ENCODE data around the gene IGF2R.
"Not testable (repeated sequence)": the region's sequence is repeated elsewhere in the genome, so short reads cannot be mapped to it uniquely, and the experiment has no call there.

IGF2R gene

DNA sequence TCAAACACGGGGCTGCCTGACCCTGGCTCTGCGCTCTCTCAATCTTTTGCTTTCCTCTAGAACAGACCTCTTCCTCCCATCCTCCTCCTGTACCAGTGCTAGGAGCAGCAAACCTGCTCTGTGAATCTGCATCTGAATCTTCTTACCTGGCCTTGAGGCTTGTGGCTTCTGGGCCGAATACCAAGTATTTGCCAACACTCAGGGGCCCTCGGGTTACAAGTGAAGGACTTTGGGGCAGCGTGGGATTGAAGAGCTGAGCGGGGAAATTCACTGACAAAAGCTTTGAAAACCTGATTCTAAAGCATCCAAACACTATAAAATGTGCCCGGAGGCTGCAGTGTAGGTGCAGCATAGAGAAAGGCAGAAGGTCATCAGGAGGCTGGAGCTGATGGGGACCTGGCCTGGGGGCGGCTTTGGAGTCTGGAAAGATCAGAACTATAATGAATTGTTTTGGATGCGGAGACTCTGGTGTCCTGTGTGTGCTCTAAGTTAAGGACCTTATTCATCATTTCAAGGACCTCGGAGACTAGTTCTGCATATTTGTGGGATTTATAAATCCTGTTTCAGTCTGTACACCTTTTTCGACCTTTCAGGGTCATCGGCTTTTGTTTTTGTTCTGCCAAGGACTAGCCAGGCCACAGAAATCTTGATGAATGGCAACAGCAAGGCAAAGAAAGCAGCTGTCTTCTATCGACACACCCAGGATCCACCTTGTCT, 16.4 kb upstream of the IGF2R start:
- in situ Hi-C loops (cut with MboI; ENCODE audit: low sequenced_read_pairs), result no loop called here

DNA sequence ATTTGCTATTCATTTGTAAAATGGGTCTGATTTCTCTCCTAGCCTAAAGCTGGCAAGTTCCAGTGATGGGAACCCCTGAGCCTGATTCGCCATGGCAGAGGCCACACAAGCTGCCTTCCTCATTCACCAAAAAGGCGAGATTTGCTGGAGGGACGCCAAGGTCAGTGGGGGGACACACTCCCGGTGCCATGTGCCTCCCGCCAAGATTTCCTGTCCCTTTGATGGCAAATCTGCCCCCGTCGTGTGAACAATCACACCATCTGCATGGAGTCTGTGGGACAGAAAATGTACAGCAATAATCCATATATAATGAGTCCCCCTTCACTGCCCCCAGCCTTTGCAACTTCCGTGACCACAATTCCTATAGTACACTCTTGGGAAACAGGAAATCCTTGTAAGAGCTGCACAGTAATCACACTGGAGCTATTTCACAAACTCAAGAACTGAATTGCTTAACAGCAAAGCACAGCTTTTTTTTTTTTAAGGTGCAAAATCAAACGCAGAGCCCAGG, 15.7 kb upstream of the IGF2R start:
- in situ Hi-C loops (cut with MboI; ENCODE audit: low sequenced_read_pairs), result no loop called here

DNA sequence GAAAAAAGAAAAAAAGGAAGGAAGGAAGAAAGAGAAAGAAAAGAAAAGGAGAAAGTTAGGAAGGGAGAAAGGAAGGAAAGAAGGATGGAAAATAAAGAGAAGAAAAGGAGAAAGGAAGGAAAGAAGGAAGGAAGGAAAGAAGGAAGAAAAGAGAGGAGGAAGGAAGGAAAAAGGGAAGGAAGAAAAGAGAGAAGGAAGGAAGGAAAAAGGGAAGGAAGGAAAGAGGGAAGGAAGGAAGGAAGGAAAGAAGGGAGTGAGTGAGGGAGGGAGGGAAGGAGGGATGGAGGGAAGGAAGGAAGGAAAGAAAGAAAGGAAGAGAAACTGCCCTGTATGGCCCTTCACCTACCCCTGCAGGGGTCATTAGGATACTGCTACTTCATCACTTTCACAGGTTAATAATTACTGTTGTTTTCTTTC, 12.9 kb upstream of the IGF2R start:
- in situ Hi-C loops (cut with MboI; ENCODE audit: low sequenced_read_pairs), result no loop called here

DNA sequence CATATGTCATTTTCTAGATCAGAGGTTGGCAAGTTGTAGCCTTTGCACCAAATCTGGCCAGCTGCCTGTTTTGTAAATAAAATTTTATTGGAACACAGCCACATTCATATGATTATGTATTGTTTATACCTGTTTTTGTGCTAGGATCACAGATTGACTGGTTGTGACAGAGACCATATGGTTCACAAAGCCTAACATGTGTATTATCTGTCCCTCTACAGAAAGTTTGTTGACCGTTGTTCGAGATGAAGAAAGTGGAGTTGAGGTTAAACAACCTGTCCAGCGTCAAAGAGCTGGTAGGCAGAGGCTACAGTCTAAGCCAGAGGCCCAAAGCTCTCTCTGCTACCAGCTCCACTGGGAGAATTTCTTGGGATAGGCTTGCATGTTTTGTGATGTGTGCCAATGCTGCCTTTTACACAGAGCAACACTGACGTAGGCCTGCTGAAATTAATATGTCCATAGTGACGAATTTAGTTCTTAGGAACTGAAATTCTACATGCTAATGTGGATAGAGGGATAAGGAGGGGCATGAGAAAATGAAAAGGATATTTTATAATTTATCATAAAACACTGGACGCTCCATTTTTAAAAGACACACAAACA, 11.7 kb upstream of the IGF2R start:
- in situ Hi-C loops (cut with MboI; ENCODE audit: low sequenced_read_pairs), result no loop called here

DNA sequence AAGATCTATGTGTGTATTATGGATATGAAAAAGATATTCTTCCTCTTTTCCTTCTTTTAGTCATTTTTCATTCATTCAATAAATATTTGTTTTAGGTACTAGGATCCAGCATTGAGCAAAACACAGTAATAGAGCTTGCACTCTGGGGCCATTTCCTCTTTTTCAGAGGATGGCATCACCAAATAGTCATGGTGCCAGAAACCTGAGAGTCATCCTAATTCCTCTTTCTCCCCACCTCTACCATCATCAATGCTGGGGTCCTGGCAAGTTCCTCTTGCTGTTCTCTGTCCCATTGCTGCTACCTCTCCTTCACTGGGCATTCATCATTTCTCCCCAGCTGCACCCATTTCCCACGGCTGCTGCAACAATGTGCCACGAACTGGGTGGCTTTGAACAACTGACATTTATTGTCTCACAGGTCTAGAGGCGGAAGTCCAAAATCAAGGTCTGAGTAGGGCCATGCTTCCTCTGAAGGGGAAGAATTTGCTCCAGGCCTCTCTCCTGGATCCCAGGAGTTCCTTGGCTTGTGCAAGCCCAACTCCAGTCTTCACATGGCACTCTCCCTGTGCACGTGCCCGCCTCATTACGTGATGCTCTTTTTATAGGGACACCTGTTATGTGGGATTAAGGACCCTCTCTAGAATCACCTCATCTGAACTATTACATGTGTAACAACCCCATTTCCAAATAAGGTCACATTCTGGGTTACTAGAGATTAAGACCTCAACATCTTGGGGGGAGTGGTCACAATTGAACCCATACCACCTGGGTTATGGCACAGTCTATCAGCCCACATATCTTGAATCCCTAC, 9.5 kb upstream of the IGF2R start:
- in situ Hi-C loops (cut with MboI; ENCODE audit: low sequenced_read_pairs), result no loop called here

DNA sequence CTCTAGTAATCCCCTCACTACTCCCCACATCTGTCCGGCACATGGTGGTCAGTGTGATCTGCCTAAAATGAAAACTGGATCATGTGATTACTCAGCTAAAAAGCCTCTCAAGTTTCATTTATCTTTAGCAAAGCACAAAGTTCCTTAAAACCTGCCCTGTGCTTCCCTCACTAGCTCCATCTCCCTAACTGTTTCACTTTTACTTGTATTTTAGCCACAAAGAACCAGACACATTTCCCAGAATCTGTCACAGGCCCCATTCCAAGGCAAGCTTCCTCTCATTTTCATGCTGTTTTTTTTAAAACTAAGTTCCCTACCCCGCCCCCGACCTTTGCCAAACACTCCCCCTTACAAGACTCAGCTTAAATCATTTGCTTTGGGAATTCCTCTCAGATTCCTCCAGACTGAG, 8.9 kb upstream of the IGF2R start:
- in situ Hi-C loops (cut with MboI; ENCODE audit: low sequenced_read_pairs), result no loop called here

DNA sequence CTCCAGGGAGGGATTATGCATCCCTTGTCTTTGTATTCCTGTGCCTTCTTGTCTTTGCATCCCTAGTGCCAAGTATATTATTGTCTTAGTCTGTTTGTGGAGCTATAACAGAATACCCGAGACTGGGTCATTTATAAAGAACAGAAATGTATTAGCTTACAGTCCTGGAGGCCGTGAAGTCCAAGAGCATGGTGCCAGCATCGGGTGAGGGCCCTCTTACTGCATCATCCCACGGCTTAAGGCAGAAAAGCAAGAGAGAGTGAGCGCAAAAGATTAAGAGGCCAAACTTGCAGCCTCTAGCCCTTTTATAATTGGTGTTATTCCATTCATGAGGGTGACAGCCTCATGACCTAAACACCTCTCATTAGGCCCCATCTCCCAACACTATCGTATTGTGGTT, 8.4 kb upstream of the IGF2R start:
- in situ Hi-C loops (cut with MboI; ENCODE audit: low sequenced_read_pairs), result no loop called here

DNA sequence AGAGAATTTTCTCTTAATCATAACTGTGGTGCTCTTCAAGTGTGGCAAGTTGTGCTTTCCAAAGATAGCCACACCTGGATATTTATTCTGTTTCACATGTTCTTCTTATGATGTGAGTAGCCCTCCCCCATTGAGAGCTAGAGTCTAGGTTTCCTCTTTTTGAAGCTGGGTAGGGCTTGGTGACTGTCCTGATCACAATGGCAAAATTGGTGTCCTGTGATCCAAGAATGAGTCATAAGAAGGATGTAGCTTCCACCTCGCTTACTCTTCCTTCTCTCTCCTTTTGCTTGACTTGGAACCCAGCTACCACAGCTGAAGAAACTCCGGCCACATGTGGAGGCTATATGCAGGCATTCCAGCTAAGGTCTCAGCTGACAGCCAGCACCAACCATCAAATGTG, 7.4 kb upstream of the IGF2R start:
- in situ Hi-C loops (cut with MboI; ENCODE audit: low sequenced_read_pairs), result no loop called here

DNA sequence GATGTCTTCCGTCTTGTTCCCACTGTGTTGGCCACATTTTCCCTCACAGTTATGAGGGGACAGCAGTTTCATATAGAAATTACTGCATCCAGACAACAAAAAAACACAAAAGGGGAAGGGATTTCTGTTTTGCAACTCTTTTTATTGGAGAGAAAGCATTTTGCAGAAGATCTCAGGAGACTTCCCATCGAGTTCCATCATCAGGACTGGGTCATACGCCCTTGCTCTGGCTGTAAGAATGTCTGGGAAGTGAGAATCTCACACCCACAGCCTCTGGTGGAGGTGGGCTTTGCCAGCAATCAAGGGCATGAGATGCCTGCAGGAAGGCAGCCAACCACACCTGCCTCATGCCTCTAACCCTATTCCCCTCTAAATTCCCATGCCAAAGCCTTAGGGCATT, 5.8 kb upstream of the IGF2R start:
- in situ Hi-C loops (cut with MboI; ENCODE audit: low sequenced_read_pairs), result no loop called here

DNA sequence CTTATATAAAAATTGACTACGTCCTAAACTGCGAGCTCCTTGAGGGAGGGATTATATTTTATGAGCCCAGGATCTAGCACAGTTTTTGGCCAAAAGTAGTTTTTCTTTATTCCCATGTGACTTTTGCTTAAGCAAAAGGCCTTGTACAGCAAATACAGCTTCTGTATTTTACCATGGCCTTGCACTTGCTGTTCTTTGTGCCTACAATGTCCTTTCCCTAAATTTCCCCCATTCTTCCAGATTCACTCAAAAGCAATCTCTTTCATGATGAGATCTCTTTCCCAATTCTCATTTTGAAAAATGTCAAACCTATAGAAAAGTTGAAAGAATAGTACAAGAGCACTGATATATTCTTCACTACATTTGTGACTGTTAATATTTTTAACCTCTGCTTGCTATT, 4.8 kb upstream of the IGF2R start:
- in situ Hi-C loops (cut with MboI; ENCODE audit: low sequenced_read_pairs), result no loop called here

DNA sequence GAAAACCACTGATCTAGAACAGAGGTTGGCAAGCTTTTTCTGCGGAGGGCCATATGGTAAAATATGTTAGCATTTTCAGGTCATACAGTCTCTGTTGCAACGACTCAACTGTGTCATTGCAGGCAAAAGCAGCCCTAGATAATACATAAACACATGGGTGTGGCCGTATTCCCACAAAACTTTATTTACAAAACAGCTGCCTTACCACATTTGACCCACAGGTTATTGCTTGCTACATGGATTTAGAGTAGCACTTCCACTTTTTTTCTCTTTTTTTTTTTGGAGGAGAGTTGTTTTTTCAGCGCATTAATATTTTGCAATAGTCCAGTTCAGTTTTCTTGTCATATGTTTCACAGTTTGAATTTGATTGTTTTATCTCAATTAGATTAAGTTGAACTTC, 2.5 kb upstream of the IGF2R start:
- in situ Hi-C loops (cut with MboI; ENCODE audit: low sequenced_read_pairs), result no loop called here

DNA sequence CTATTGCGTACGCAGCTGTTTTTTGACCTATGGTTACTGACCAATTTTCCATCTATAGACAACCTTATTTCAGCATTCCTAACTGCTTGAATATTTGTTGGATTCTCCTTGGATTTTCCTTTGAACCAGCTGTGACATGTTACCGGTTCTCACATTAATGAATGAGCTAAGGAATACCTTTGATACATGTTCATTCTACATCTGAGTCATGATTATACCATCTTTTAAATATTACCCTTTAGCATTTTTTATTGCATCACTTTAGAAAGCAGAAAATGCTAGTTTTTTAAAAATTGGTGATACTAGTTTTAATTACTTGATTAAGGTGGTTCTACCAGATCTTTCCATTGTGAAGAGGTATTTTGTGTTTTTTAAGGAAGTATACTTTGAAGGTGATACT, 1.9 kb upstream of the IGF2R start:
- in situ Hi-C loops (cut with MboI; ENCODE audit: low sequenced_read_pairs), result no loop called here

DNA sequence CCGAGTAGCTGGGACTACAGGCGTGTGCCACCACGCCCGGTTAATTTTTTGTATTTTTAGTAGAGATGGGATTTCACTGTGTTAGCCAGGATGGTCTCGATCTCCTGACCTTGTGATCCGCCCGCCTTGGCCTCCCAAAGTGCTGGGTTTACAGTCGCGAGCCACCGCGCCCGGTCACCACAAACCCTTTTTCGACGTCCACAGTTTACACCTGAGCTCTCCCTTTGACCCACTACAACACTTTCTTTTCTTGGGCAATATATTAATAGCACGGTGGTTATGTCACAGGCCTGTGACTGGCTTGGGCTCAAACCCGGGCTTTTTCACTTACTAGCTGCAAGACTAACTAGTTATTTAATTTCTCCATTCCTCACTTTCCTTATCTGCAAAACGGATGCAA, 1.3 kb upstream of the IGF2R start:
- in situ Hi-C loops (cut with MboI; ENCODE audit: low sequenced_read_pairs), result not testable (repeated sequence)

DNA sequence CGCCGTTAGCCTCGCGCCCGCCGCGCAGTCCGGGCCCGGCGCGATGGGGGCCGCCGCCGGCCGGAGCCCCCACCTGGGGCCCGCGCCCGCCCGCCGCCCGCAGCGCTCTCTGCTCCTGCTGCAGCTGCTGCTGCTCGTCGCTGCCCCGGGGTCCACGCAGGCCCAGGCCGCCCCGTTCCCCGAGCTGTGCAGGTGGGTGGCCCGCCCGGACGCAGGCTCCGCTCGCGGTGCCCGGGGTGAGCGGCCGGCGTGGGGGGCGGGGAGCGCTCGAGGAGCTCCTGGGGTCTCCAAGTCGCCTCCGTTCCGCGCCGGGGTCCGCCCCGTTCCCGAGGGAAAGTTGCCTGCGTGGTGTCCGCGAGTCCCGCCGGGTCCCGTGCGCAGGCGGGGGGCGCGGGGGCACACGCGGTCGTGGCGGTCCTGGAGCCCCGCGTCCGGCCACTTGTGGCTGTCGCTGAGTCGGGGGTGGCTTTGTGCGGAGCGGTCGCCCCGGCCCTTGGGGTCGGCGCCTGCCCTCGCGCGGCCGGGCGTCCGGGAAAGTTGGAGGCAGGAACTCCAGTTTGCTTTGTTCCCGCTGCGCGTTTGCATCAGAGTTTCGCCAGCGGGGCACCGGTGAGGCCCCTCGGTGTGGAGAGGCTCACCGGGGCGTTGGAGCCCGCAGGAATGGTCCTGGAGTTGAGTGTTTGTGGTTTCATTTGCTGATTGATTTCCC, 476 bp downstream of the IGF2R start:
- in situ Hi-C loops (cut with MboI; ENCODE audit: low sequenced_read_pairs), result no loop called here

DNA sequence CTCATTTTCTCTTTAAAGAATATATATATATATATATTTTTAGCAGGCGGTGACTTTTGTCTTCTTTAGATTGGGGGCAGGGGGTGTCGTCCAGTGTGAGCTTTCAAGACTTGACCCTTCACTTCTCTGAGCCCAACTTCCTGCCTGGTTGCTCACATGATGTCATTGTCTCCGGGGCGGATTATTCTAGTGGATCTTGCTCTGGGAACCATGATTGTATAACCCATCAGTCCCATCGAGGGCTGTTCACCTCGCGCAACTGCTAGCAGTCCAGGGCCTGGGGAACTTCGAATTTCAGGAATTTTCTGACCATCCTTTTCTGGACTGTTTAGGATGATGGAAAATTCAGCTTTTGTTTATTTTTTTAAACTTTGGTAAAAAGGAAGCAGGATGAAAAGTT, 1.0 kb downstream of the IGF2R start:
- in situ Hi-C loops (cut with MboI; ENCODE audit: low sequenced_read_pairs), result no loop called here

DNA sequence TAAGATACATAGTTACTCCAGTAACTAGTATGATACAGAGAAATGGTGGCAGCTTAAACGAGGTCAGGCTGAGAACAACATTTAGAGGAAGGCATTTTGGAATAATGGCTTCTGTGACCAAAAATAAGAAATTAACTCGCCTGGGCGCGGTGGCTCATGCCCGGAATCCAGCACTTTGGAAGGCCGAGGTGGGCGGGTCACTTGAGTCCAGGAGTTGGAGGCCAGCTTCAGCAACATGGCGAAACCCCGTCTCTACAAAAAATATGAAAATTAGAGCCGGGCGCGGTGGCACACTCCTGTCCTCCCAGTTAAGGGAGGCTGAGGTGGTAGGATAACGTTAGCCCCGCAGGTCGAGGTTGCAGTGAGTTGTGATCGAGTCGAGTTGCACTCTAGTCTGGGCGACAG, 1.8 kb downstream of the IGF2R start:
- in situ Hi-C loops (cut with MboI; ENCODE audit: low sequenced_read_pairs), result no loop called here

DNA sequence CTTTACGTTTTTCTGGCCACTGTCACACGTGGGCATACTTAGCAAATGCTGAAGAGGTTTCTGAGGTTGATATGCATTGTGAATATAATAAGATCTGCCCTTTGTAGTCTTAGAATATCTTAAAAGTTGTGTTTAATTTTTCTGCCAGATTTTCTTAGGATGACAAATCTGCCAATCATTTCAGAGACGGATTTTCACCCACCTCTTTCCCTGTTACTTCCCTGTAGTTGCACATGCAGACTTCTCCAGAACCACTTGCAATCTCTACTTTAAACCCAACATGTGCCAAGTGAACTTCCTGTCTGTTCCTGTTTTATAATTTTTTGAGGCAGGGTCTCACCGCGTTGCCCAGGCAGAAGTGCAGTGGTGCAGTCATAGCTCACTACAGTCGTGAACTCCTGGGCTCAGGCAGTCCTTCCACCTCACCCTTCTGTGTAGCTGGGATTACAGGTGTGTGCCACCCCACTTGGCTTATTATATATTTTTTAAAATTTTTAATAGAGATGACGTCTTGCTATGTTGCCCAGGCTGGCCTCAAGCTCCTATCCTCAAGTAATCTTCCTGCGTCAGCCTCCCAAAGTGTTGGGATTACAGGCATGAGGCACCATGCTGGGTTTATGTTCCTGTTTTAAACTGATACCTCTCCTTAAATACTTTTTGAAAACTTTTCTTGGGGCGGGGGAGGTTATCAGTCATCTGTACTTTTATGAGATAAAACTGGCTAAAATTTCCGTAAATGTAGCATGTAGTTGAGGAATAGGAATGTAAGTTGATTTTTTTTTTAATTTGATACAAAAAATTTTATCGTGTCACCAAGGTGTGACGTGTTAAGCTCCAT, 2.7 kb downstream of the IGF2R start:
- in situ Hi-C loops (cut with MboI; ENCODE audit: low sequenced_read_pairs), result no loop called here

DNA sequence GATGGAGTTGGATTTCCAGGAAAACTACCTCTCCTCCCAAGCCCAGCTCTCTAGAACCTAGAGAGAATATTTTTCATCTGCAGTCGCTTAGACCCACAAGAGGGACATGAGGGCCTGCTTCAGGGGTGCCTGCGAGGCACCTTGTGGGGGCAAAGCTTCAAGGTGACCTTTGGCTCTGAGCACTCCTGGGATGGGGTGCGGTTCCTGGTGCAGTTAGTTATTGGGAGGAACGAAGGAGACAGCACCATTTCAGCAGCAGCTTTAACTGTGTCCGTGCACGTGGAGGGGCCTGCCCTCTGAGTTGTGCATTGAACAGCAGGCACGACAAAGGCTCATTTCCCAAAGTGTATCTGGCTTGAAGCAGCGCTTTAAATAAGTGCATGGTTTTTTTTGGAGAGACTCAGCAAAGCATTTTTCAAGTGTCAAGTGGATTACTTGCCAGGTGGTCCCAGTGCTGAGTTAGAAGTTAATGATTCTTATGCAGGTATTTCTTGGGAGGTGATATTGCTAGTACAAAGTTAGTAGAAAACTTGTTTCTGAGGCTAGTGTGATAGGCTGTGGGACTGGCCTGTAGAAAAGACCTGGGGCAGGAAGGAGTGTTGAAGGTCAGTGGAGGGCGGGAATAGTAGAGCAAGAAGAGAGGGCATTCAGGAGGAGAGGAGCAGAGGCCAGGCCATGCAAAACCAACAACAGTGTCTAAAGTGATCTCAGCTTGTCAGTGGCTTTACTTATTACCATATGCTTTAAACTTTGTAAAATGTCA, 3.8 kb downstream of the IGF2R start:
- in situ Hi-C loops (cut with MboI; ENCODE audit: low sequenced_read_pairs), result no loop called here

DNA sequence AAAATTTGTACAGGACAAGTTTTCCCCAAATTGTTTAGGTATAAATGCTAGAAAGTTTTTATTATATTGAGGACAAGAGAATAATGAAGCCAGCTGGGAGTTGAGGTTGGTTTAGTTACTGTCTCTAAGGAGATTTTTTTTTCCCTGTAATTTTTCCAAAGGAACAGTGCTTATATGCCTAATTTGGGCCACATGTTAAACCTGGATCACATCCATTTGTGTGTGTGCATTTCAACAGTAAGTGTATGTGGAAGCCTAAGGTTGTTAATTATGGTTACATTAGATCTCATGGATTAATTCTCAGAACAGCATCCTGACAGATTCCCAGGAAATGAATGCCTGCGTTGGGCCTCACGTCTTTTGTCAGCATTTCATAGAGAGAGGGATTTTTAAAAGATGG, 4.5 kb downstream of the IGF2R start:
- in situ Hi-C loops (cut with MboI; ENCODE audit: low sequenced_read_pairs), result no loop called here

DNA sequence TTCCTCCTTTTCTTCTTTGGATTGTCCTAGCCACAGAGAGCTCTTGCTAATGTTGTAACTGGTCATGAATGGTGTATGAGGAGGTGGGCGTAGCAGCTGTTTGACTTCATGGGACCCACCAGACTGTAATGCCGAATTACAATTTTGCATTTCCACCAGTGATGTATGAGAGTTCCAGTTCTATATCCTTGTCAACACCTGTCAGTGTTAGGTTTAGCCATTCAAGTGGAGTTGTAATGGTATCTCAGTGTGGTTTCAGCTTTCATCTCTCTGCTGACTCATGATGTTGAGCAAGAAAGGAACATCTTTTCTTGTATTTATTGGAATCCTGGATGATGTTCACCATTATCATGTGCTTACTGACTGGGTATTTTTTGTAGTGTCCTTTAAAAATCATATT, 5.1 kb downstream of the IGF2R start:
- in situ Hi-C loops (cut with MboI; ENCODE audit: low sequenced_read_pairs), result no loop called here

All from hTERT RPE-1 (cell line).